Keratinocyte (primary cell): Measurements from ENCODE around the gene TRPM6.

ENCODE experiments used
- EZH2 ChIP-seq: IDR thresholded peaks from one replicate; pipeline ENCODE4 v1.6.1; 2012; ENCODE audit warnings: inconsistent platforms, mild to moderate bottlenecking, low read length, moderate library complexity
- TF ChIP-seq, protein P1 (sequence below), 3 experiments: IDR thresholded peaks in 1 of 3; conservative IDR thresholded peaks in 1 of 3; optimal IDR thresholded peaks in 1 of 3; 2 replicates in 2 of 3; 3 replicates in 1 of 3; pipeline versions ENCODE3 to v1.5.1; 2011; ENCODE audit warnings: low read length in 3 of 3, mild to moderate bottlenecking in 3 of 3, moderate library complexity in 2 of 3, control low read depth in 1 of 3, inconsistent platforms in 1 of 3; ENCODE audit not compliant: insufficient read depth in 2 of 3; ENCODE audit errors: extremely low read depth in 1 of 3

DNA sequence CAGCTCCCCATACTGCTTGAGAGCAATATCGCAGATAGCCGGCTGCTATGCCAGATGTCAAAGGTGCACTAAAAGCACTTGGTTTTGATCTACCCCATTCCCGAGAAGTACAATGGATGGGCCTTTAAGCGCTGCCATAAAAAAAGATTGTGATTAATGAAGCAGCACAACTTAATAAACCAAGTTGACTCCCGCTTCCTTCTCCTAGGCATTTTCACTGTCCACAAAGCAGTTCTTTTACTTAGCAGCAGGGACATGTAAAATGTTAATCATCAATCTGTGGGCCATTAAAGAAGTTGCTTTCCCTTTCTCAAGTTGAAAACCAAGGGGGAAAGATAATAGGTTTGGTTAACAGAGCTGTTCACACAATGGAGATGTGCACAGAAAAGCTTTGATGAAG is 176.4 kb downstream of the TRPM6 start:
- TF ChIP-seq, protein P1, sequence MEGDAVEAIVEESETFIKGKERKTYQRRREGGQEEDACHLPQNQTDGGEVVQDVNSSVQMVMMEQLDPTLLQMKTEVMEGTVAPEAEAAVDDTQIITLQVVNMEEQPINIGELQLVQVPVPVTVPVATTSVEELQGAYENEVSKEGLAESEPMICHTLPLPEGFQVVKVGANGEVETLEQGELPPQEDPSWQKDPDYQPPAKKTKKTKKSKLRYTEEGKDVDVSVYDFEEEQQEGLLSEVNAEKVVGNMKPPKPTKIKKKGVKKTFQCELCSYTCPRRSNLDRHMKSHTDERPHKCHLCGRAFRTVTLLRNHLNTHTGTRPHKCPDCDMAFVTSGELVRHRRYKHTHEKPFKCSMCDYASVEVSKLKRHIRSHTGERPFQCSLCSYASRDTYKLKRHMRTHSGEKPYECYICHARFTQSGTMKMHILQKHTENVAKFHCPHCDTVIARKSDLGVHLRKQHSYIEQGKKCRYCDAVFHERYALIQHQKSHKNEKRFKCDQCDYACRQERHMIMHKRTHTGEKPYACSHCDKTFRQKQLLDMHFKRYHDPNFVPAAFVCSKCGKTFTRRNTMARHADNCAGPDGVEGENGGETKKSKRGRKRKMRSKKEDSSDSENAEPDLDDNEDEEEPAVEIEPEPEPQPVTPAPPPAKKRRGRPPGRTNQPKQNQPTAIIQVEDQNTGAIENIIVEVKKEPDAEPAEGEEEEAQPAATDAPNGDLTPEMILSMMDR (optimal IDR thresholded peaks at IDR 0.05 in 1 of 3, IDR thresholded peaks at IDR 0.05 in 1 of 3, conservative IDR thresholded peaks at IDR 0.05 in 1 of 3; ENCODE audit: extremely low read depth in 1 of 3, insufficient read depth in 2 of 3, low read length in 3 of 3) = no peak
- TF ChIP-seq EZH2 = no peak
